HepG2 (cell line): ENCODE data around the gene MAST1. TPM values are rescaled to one million over a fixed set of nuclear protein-coding genes. Genes with fewer than 3 reads are reported as not detected.
"Not testable (repeated sequence)": the region's sequence is repeated elsewhere in the genome, so short reads cannot be mapped to it uniquely, and the experiment has no call there.

ENCODE experiments used
- ATAC-seq: fragments of 200-7000 bp; cut with Tn5 transposase; 3 replicates; pipeline ENCODE4 v1.9.1; 2020; ENCODE audit warnings: mild to moderate bottlenecking, moderate library complexity
- BruUV-seq: library from RNA; stranded (reverse); fragments of 400-500 nt; replicated peaks from 2 replicates; lab custom pipeline; 2021; lab: Mats Ljungman, UMichigan
- CTCF ChIA-PET: fragments of 300-600 bp; formaldehyde crosslinking; extraction: SDS; loops from one replicate; lab custom pipeline; 2021; ENCODE audit warnings: low total read pairs, inconsistent platforms, low intra/inter-chr PET ratio; lab: Yijun Ruan, JAX
- POLR2A ChIA-PET: fragments of 350-600 bp; sonication (Branson Sonifier 250); formaldehyde crosslinking; loops from one replicate; lab custom pipeline; 2020; ENCODE audit warnings: antibody characterized with exemption, inconsistent platforms; lab: Yijun Ruan, JAX
- DNase-seq: peaks from one replicate; pipeline ENCODE4 v3.0.0-alpha.2; 2015; ENCODE audit warnings: low spot score
- FAIRE-seq: peaks from 3 replicates; lab custom pipeline; 2011; peaks lifted over from hg19 to GRCh38; lab: Jason Lieb, UNC
- H2AFZ ChIP-seq: one replicate; pipeline ENCODE4 v1.6.1; 2011; ENCODE audit warnings: low read length, inconsistent platforms
- H3K27ac ChIP-seq: fragments of 300-600 bp; 3 replicates; pipeline ENCODE4 v1.8.0; 2011; ENCODE audit warnings: mixed run types, mild to moderate bottlenecking, mixed read lengths, low read length, inconsistent platforms; ENCODE audit not compliant: insufficient read depth; ENCODE audit errors: extremely low read length
- H3K27me3 ChIP-seq, 2 experiments: fragments of 200-600 bp in 1 of 2; 2 replicates in 1 of 2; 3 replicates in 1 of 2; pipeline versions ENCODE4 v1.6.0 to v1.8.0; 2011; ENCODE audit warnings: low read length in 2 of 2, mild to moderate bottlenecking in 2 of 2, moderate library complexity in 2 of 2, inconsistent platforms in 1 of 2; ENCODE audit not compliant: insufficient read depth in 2 of 2, control insufficient read depth in 1 of 2
- H3K36me3 ChIP-seq, 2 experiments: fragments of 200-600 bp in 1 of 2; replicated peaks in 1 of 2; 2 replicates in 1 of 2; 3 replicates in 1 of 2; pipeline versions ENCODE4 v1.5.1 to v1.8.0; 2011; ENCODE audit warnings: low read length in 2 of 2, inconsistent platforms in 1 of 2; ENCODE audit not compliant: insufficient read depth in 2 of 2, control insufficient read depth in 1 of 2
- H3K4me1 ChIP-seq: 2 replicates; pipeline ENCODE4 v1.5.1; 2012; ENCODE audit warnings: low read length, inconsistent platforms; ENCODE audit not compliant: insufficient read depth
- H3K4me2 ChIP-seq: 2 replicates; pipeline ENCODE4 v1.6.0; 2011; ENCODE audit warnings: low read depth, low read length, inconsistent platforms
- H3K4me3 ChIP-seq, 3 experiments: fragments of 200-600 bp in 1 of 3; sonication (generic), shearing (Covaris generic) in 1 of 3; replicated peaks in 1 of 3; 2 replicates each; pipeline ENCODE4 v1.5.1; 2011 to 2016; ENCODE audit warnings: low read length in 3 of 3, inconsistent platforms in 2 of 3, low read depth in 2 of 3, mild to moderate bottlenecking in 2 of 3, control low read depth in 1 of 3, mixed read lengths in 1 of 3; ENCODE audit not compliant: insufficient read depth in 1 of 3
- H3K79me2 ChIP-seq: one replicate; pipeline ENCODE4 v1.6.1; 2011; ENCODE audit warnings: low read length, inconsistent platforms; ENCODE audit not compliant: insufficient read depth
- H3K9ac ChIP-seq: 2 replicates; pipeline ENCODE4 v1.6.0; 2011; ENCODE audit warnings: mild to moderate bottlenecking, low read depth, low read length, inconsistent platforms; ENCODE audit not compliant: insufficient read depth
- H3K9me3 ChIP-seq: 2 replicates; pipeline ENCODE4 v1.5.1; 2012; ENCODE audit warnings: mild to moderate bottlenecking, low read length
- H4K20me1 ChIP-seq: 2 replicates; pipeline ENCODE4 v1.6.0; 2011; ENCODE audit warnings: inconsistent platforms, mild to moderate bottlenecking, low read length, moderate library complexity; ENCODE audit not compliant: insufficient read depth
- TCF7 ChIP-seq: sonication (generic); IDR thresholded peaks from 2 replicates; pipeline ENCODE4 v1.6.1; 2016; ENCODE audit warnings: antibody characterized with exemption, low read depth
- WGBS: methylation state at CpG from one replicate; pipeline ENCODE4 v1.1.6; 2017; ENCODE audit warnings: low lambda C conversion rate; 5-methylcytosine and 5-hydroxymethylcytosine counted together
- in situ Hi-C: cut with HindIII; loops from 2 replicates; pipeline ENCODE4 v1.10.0; 2017; ENCODE audit warnings: low pct_unique_long_range_greater_than_20kb; ENCODE audit not compliant: extremely low pct_ligation_motif_present
- intact Hi-C: fragments of 100-400 bp; cut with micrococcal nuclease; formaldehyde crosslinking; loops from one replicate; pipeline ENCODE4 v1.10.0; 2022; ENCODE audit not compliant: unreplicated experiment
- polyA plus RNA-seq, 8 experiments: library from polyadenylated mRNA; depleted of rRNA in 3 of 8; stranded (reverse) in 7 of 8; unstranded in 1 of 8; fragments of >200 nt; fragmentation: Illumina TruSeq in 4 of 8; extraction: Trizol in 4 of 8; gene quantifications; 2 replicates each; pipeline versions ENCODE4 v1.2.1 to v1.2.3, GENCODE V29; 2011 to 2016; ENCODE audit warnings: low read depth in 4 of 8, missing spikeins in 1 of 8, mixed read lengths in 1 of 8; ENCODE audit not compliant: insufficient read depth in 1 of 8
- total RNA-seq, 5 experiments: library from RNA; depleted of rRNA; stranded (reverse); fragments of >200 nt; fragmentation: Illumina TruSeq; extraction: Trizol; gene quantifications; 2 replicates each; pipeline ENCODE4 v1.2.3, GENCODE V29; 2016; ENCODE audit warnings: low read depth in 1 of 5

Gene MAST1
- total and polyA plus RNA-seq, 2 of the 13 experiments (the other 11 are each of a cell fraction or from before 2014, with no cell fraction given) = 0.73 to 4.7 TPM

- POLR2A ChIA-PET = no interaction called here
- Histone ChIP-seq H4K20me1 (no peaks in the 10 kb centered on the region), H3K4me1 (peaks cover 7% of the 10 kb centered on the region), H3K27ac (no peak overlapping the region), H3K4me2 (no peak overlapping the region), H3K9me3 (no peaks in the 10 kb centered on the region), H3K27me3 (no peaks in the 10 kb centered on the region), H2AFZ (no peak overlapping the region), H3K9ac (no peak overlapping the region), H3K4me3 (no peak overlapping the region), H3K36me3 (no peaks in the 10 kb centered on the region), H3K79me2 (no peaks in the 10 kb centered on the region)
- 83% methylated on average over 3 of the region's 3 CpGs for WGBS
- intact Hi-C loops (no loop called here), in situ Hi-C loops (no loop called here)
- ATAC-seq (no peak), DNase-seq (no peak), FAIRE-seq (no peak)
- no peak for TF ChIP-seq TCF7
- CTCF ChIA-PET = no interaction called here
- no TSS peak for BruUV-seq
Observed at GRCh38 chr19:12843999-12844732, 5.9 kb downstream of the MAST1 start.

- FAIRE-seq, H3K27ac ChIP-seq, H2AFZ ChIP-seq, H4K20me1 ChIP-seq, H3K4me1 ChIP-seq, BruUV-seq, H3K4me3 ChIP-seq, H3K9me3 ChIP-seq, DNase-seq, H3K79me2 ChIP-seq, ATAC-seq, H3K36me3 ChIP-seq, H3K27me3 ChIP-seq, intact Hi-C loops, H3K4me2 ChIP-seq, H3K9ac ChIP-seq, in situ Hi-C loops: not testable (repeated sequence)
- POLR2A ChIA-PET = interaction anchor here (1.2 kb wide), 1 partner anchor 86 kb away, joined by 4 read pairs; no protein-coding TSS in a partner anchor
- CTCF ChIA-PET = interaction anchor here (1.8 to 1.9 kb wide), 3 partner anchors 69 to 86 kb away, joined by 6 to 14 read pairs (median 8); no protein-coding TSS in a partner anchor
- WGBS = 76% methylated on average over 7 of the region's 7 CpGs
Observed at GRCh38 chr19:12846613-12847012, 8.3 kb downstream of the MAST1 start.
